Measurements from ENCODE around the gene IQCN. TPM values are rescaled to one million over a fixed set of nuclear protein-coding genes. Genes with fewer than 3 reads are reported as not detected.

Gene IQCN
- total RNA-seq (10 to 100 TPM; 18.1 to 18.7 TPM), total RNA-seq (0.09 to 65.6 (median 4.1) reads per million in 172 experiments)
- 1.7 TPM for polyA plus RNA-seq (2013, experiment 1 of 2)
- 6.0 TPM for polyA plus RNA-seq (2013, experiment 2 of 2)

GRCh38 chr19:18274219-18274780 is at the start of gene IQCN:
TSS of gene IQCN (minus strand) at chr19:18274452. CDS start at chr19:18269478, 4,974 bp downstream.
- intact Hi-C loops (cut with DNase I, micrococcal nuclease), result no loop called here
- CTCF ChIA-PET, result no interaction called here
- Histone ChIP-seq H3K4me1 (ENCODE audit: insufficient read depth, low read length) (peaks cover 61% of the 10 kb centered on the region), H3K27ac (ENCODE audit: low read depth in 1 of 2, low read length in 2 of 2) (no peak within 1 kb of the TSS), H3K4me3 (ENCODE audit: low read length) (no peak within 1 kb of the TSS), H3K27me3 (ENCODE audit: control insufficient read depth in 1 of 2, insufficient read depth in 2 of 2, low read length in 2 of 2) (no peaks in the 10 kb centered on the region), H3K9me3 (ENCODE audit: control insufficient read depth in 1 of 2, insufficient read depth in 1 of 2, low read length in 2 of 2) (peaks cover 0 to 4% of the 10 kb centered on the region in 2 experiments), H3K36me3 (ENCODE audit: insufficient read depth, low read length) (peaks cover 40% of the 10 kb centered on the region)
- ATAC-seq (ENCODE audit: poor library complexity) (peak; percentile 36), DNase-seq (peak in 8 of 14 experiments; percentile 15 to 82 (median 48))
- peaks cover 49% of the 10 kb centered on the region for H3K36me3 Mint-ChIP-seq (ENCODE audit: low read depth)
- no peaks in the 10 kb centered on the region for H3K9me3 Mint-ChIP-seq
- peak within 1 kb of the TSS; percentile 77 for H3K27ac Mint-ChIP-seq
- POLR2A ChIA-PET, result interaction anchor here (0.7 to 1.9 kb wide), 4 partner anchors 48 to 114 kb away, joined by 3 to 7 read pairs (median 4); partner anchors contain the start of genes LSM4 and MPV17L2
- peaks cover 3% of the 10 kb centered on the region for H3K27me3 Mint-ChIP-seq
- H3K4me3 Mint-ChIP-seq, result peak within 1 kb of the TSS; percentile 73
- TF ChIP-seq CTCF (IDR thresholded peaks at IDR 0.05), result no peak
- peaks cover 47% of the 10 kb centered on the region for H3K4me1 Mint-ChIP-seq (ENCODE audit: low read depth)

- CTCF ChIA-PET, result interaction anchor here (0.8 to 19.5 kb wide), 8 partner anchors 18 to 155 kb away, joined by 3 to 340 read pairs (median 4); partner anchors contain the start of genes JUND and SSBP4
- Histone ChIP-seq H3K9me3 (ENCODE audit: control insufficient read depth in 1 of 2, insufficient read depth in 1 of 2, low read length in 2 of 2) (no peaks in the 10 kb centered on the region), H3K36me3 (ENCODE audit: insufficient read depth, low read length) (peaks cover 3% of the 10 kb centered on the region), H3K27ac (ENCODE audit: low read depth in 1 of 2, low read length in 2 of 2) (peak within 1 kb of the TSS; percentile 83 to 86), H3K4me3 (ENCODE audit: low read length) (peak within 1 kb of the TSS; percentile 87), H3K4me1 (ENCODE audit: insufficient read depth, low read length) (peaks cover 63% of the 10 kb centered on the region), H3K27me3 (ENCODE audit: control insufficient read depth in 1 of 2, insufficient read depth in 2 of 2, low read length in 2 of 2) (no peaks in the 10 kb centered on the region)
- H3K9me3 Mint-ChIP-seq, result no peaks in the 10 kb centered on the region
- intact Hi-C loops (cut with DNase I, micrococcal nuclease), result loop anchor here (1.0 to 10.0 kb wide), 5 partner anchors 18 to 208 kb away; no protein-coding TSS in a partner anchor
- peaks cover 54% of the 10 kb centered on the region for H3K4me1 Mint-ChIP-seq (ENCODE audit: low read depth)
- peak within 1 kb of the TSS; percentile 90 for H3K27ac Mint-ChIP-seq
- peak; percentile 99 to 100 (median 100) for DNase-seq
- peak; percentile 73 for TF ChIP-seq CTCF (IDR thresholded peaks at IDR 0.05)
- H3K4me3 Mint-ChIP-seq, result peak within 1 kb of the TSS; percentile 73
- peak; percentile 91 for ATAC-seq (ENCODE audit: poor library complexity)
- no peaks in the 10 kb centered on the region for H3K36me3 Mint-ChIP-seq (ENCODE audit: low read depth)
- no peaks in the 10 kb centered on the region for H3K27me3 Mint-ChIP-seq
- POLR2A ChIA-PET, result interaction anchor here (0.5 to 13.9 kb wide), 15 partner anchors 12 to 313 kb away, joined by 3 to 761 read pairs (median 5); partner anchors contain the start of genes IQCN, JUND and MPV17L2
Measured at GRCh38 chr19:18322759-18323460, 48.7 kb upstream of the IQCN start, which contains the start of gene LSM4. TSS of gene LSM4 (minus strand) at chr19:18323076. CDS start at chr19:18323020, 56 bp downstream.

- Histone ChIP-seq H3K4me1 (ENCODE audit: insufficient read depth, low read length) (peaks cover 69% of the 10 kb centered on the region), H3K27ac (ENCODE audit: low read depth in 1 of 2, low read length in 2 of 2) (peak overlapping the region; percentile 83 to 86), H3K27me3 (ENCODE audit: control insufficient read depth in 1 of 2, insufficient read depth in 2 of 2, low read length in 2 of 2) (no peaks in the 10 kb centered on the region), H3K9me3 (ENCODE audit: control insufficient read depth in 1 of 2, insufficient read depth in 1 of 2, low read length in 2 of 2) (no peaks in the 10 kb centered on the region), H3K36me3 (ENCODE audit: insufficient read depth, low read length) (peaks cover 3% of the 10 kb centered on the region), H3K4me3 (ENCODE audit: low read length) (peak overlapping the region; percentile 87)
- CTCF ChIA-PET, result interaction anchor here (0.8 to 19.5 kb wide), 9 partner anchors 17 to 154 kb away, joined by 3 to 340 read pairs (median 4); partner anchors contain the start of genes JUND and SSBP4
- no peaks in the 10 kb centered on the region for H3K27me3 Mint-ChIP-seq
- H3K27ac Mint-ChIP-seq, result peak overlapping the region; percentile 90
- TF ChIP-seq CTCF (IDR thresholded peaks at IDR 0.05), result no peak
- POLR2A ChIA-PET, result interaction anchor here (0.7 to 13.9 kb wide), 12 partner anchors 12 to 231 kb away, joined by 3 to 761 read pairs (median 6); partner anchors contain the start of genes IQCN, JUND and MPV17L2
- peaks cover 5% of the 10 kb centered on the region for H3K36me3 Mint-ChIP-seq (ENCODE audit: low read depth)
- H3K4me3 Mint-ChIP-seq, result peak overlapping the region; percentile 73
- peak in 4 of 14 experiments; percentile 38 to 58 (median 50) for DNase-seq
- peaks cover 60% of the 10 kb centered on the region for H3K4me1 Mint-ChIP-seq (ENCODE audit: low read depth)
- intact Hi-C loops (cut with DNase I, micrococcal nuclease), result loop anchor here (1.0 to 10.0 kb wide), 3 partner anchors 18 to 208 kb away; no protein-coding TSS in a partner anchor
- no peak for ATAC-seq (ENCODE audit: poor library complexity)
- no peaks in the 10 kb centered on the region for H3K9me3 Mint-ChIP-seq
Measured at GRCh38 chr19:18322318-18322758, 48.1 kb upstream of the IQCN start.

Data from CD4-positive, alpha-beta T cell (primary cell).